ENCODE measurements around the gene RTTN.
"Not testable (repeated sequence)": the region's sequence is repeated elsewhere in the genome, so short reads cannot be mapped to it uniquely, and the experiment has no call there.

RTTN gene

GRCh38 chr18:70024093-70024492 lies 181.4 kb downstream of the RTTN start:
- DNase-seq = no peak

GRCh38 chr18:70022636-70023035 lies 182.9 kb downstream of the RTTN start:
- DNase-seq = no peak

GRCh38 chr18:70021498-70021897 lies 184.0 kb downstream of the RTTN start:
- DNase-seq = no peak

DNA sequence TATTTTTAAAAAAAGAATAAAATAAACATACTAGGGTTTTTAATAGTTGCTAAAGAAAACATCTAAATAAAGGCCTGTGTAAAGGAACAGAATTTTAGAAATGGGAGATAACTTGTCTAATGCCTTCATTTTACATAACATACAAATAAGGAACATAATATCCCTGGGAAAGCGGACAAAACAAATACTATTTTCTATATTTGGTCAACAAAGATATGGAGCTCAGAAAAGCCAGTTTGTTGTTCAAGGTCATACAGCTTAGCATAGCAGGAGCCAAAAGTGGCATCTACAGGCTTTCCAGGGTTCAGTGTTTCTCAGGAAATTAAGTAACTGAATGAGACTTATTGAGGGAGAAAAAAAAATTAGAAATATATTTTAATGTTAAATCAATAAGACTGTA lies 184.4 kb downstream of the RTTN start:
- no peak for DNase-seq

GRCh38 chr18:70019991-70020390 lies 185.5 kb downstream of the RTTN start:
- DNase-seq = no peak

- DNase-seq = no peak
Observed at GRCh38 chr18:70019136-70019535, 186.4 kb downstream of the RTTN start.

DNA sequence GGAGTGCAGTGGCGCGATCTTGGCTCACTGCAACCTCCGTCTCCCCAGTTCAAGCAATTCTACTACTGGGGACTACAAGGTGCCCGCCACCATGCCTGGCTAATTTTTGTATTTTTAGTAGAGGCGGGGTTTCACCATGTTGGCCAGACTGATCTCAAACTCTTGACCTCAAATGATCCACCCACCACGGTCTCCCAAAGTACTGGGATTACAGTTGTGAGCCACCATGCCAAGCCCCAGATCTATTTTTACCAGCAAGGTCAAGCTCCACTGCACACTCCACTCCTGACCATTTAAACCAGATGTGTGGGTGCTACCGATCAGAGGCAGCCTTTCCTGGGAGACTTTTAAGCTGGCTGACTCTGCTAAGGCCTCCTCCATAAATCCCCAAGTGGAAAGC lies 190.4 kb downstream of the RTTN start:
- DNase-seq = no peak

DNA sequence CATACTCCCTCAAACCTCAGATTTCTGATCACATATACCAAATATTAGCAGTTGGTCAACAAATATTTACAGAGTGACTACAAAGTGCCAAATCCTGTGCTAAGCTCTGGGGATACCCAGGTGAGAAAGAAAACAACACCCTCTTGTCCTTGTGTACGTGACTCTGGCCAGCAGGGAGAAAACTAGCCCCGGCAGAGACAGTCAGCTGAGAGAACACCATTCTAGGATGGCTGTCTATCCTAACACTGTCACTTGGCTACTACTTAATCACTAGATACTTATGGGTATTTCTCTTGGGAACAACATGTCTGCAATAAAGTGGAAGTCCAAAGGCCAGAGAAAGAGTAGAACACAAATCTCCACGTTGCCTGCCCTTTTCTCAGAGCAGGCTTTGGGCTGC lies 199.9 kb downstream of the RTTN start:
- DNase-seq = no peak

GRCh38 chr18:70004696-70005095 lies 200.8 kb downstream of the RTTN start:
- no peak for DNase-seq

DNA sequence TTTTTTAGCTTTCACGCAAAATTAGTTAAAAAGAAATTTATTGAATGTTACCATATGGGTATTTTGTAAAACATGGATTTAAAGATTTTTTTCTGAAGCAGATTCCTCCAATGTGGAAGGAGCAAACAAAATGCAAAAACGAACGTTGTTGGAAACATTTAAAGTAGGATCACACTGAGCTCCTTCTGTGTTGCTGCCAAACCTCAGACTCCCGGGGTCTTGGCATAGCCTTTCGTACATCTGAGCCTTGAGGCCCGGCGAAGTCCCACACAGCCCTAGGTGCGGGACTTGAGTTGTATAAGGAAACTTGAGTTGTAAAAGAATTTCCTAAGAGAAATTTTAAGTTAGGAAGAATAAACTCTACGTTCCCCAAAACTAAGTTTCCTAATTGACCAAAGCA lies 205.8 kb downstream of the RTTN start:
- DNase-seq = no peak

DNA sequence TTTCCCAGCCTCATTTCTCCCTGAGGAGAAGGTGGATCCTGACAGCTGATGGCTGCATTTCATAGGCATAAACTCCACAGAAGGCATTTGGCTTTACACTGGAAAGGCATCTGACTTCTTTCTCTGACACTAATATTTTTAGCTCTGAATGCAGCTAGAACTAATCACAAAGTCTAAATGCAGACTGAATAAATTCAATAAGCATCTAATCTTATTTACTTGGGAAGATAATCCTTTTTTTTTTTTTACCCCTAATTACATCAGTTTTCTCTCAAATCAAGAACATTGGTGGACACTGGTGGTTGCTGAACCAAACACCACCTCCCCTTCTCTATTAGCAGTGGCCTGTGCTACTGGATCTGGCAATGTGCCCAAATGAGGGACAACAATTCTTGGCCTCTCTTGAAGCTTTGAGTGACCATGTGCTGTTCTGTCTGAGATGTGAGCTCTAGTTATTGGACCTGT lies 206.9 kb downstream of the RTTN start:
- no peak for DNase-seq

DNA sequence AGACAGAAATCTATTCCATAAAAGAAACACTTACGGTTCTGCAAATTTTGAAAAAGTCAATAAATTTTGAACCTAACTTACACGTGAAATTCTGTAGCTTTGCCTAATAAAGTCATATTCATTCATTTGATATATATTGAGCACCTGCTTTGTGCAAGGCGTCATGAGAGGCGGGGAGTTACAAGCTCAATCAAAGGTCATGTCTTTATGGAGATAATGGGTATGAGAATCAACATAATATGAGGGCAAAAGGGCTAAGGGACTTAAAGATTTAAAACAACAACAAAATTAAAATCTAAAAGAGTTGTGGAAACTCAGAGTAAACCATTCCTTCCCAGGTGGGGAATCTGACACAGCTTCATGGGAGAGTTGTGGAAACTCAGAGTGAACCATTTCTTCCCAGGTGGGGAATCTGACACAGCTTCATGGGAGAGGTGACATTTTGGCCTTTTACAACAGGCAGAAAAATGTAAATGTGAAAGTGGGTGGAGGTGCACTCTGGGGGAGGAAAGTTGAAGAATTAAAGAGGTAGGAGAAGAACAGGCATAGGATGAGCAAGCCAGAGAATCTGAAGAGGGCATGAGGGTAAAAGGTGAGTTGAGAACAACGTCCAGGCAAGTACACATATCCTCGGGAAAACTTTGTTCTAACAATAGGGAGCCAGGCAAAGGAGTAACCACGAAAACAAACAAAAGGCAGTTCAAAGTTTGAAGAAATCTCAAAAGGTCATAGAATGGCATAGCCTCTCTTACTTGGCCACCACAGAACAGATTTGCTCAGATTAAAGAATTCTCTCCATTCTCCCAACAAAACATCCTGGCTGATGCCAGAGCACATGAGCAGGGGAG lies 208.3 kb downstream of the RTTN start:
- no peak for DNase-seq

- no peak for DNase-seq
Observed at GRCh38 chr18:69996417-69996816, 209.1 kb downstream of the RTTN start.

- no peak for DNase-seq
Observed at GRCh38 chr18:69995774-69996173, 209.7 kb downstream of the RTTN start.

DNA sequence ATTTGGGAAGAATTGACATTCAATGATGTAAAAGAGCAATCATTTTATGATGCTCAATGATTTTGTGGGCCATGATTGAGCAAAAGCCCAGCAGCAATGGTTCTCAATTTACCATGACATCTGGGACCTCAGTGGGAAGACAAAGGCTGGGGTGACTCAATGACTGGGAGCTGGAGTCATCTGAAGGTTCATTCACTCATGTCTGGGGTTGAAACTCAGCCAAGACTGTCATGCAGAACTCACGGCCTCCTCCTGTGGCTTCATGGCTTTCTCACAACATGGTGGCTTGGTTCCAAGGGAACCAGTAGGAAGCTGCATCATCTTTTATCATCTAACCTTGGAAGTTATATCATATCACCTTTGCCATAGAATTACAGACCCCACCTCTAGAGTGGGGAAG lies 212.7 kb downstream of the RTTN start:
- no peak for DNase-seq

DNA sequence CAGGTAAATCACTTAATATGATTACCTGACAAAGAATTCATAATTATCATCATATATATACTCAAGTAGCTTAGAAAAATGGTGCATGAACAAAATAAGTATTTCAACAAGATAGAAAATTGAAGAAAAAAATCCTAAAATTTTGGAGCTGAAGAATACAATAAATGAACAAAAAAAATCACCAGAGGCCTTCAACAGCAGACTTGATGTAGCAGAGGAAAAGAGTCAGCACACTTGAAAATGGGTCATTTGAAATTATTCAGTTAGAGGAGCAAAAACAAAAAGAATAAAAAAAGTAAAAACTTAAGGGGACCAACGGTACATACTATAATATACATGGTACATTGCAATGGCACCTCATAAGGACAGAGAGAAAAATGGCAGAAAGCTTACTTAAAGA lies 217.6 kb downstream of the RTTN start:
- no peak for DNase-seq

DNA sequence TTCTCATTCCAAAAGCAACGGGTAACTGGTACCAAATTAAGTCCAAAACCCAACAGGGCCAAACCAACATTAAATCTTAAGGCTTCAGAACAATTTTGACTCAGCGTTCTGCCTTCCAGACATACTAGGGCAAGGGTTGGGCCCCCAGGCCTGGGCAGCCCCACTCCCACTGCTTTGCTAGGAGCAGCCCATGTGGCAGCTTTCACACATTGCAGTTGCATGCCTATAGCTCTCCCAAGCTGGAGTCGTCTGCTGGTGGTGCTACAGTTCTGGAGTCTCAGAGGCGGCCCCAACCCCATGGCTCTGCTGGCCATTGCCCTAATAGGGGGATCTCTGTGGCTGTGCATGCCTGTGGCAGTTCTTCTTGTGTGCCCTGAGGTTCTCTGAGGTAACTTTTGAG lies 220.2 kb downstream of the RTTN start:
- no peak for DNase-seq

DNA sequence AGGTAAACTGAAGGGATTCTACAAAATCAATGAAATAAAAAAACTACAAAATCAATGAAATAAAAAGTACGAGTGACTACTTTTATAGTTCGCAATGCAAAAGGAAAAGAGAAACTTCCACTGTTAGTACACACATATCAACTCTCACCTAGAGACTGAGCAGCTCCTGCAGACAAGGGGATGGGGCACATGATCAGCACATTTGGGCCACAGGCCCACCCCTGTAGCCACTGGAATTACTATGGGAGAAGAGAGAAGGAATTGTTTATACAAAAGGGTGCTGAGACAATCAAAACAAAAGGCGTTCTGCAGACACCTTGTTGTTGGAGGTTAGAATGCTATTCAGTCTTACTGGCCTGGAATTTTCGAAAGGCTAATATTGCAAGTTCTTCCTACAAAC lies 223.1 kb downstream of the RTTN start:
- no peak for DNase-seq

- no peak for DNase-seq
Observed at GRCh38 chr18:69981948-69982347, 223.5 kb downstream of the RTTN start.

DNA sequence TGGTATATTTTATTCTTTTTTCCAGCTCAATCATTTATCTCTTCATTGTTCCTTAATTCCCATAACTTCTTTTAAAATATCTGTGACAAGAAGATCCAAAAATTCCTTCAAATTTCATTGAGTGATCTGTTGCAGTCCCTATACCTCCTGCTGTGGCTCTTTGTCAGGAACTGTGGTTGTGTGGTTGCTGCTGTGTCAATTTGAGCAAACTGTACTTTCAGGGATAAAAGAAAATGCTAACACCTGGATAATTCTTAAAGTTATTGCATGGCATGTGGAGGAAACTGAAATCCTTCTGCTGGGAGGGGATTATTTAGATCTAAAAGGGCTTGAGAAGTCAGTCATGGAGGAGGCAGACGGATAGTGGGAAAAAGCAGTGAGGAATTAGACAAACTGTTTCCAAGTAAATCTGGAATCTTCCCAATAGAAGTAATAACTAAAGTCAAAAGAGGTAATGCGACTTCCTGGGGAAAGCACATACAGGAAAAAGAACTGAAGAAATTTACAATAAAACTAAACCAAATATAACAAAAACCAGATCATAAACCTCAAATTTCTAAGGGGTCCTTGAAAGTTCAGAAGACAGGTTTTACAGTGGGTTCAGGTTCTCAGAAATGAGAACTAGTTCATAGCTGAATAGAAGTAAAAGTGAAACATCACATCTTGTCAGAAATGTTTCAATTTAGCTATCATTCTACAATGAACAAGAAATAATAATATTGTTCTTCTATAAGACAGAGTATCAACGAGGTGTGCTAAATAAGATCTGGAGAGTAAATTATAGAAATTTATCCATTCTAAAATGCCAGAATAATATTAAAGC lies 224.3 kb downstream of the RTTN start:
- DNase-seq = no peak

GRCh38 chr18:69980509-69980908 lies 225.0 kb downstream of the RTTN start:
- DNase-seq = no peak

- no peak for DNase-seq
Observed at GRCh38 chr18:69978732-69979715, 226.5 kb downstream of the RTTN start.

- DNase-seq = not testable (repeated sequence)
Observed at GRCh38 chr18:69975294-69975693, 230.2 kb downstream of the RTTN start.

Data from activated effector memory CD4-positive, alpha-beta T cell treated with anti-CD3 and anti-CD28 coated beads, Interleukin-2, amount 50 U/mL, for 16 hours (primary cell).